ENCODE data around the gene KCTD5.

GRCh38 chr16:2737895-2738418 lies 55.6 kb downstream of the KCTD5 start:
- TF ChIP-seq SP1 (IDR thresholded peaks at IDR 0.05) (no peak), BHLHE40 (IDR thresholded peaks at IDR 0.05; ENCODE audit: borderline replicate concordance) (no peak), PKNOX1 (IDR thresholded peaks at IDR 0.05) (no peak), L3MBTL2 (conservative IDR thresholded peaks at IDR 0.05) (no peak), CTBP1 (IDR thresholded peaks at IDR 0.05; ENCODE audit: borderline replicate concordance) (no peak), FOXA1 (IDR thresholded peaks at IDR 0.05) (no peak), FOXM1 (IDR thresholded peaks at IDR 0.05; ENCODE audit: borderline replicate concordance) (no peak), ZNF384 (IDR thresholded peaks at IDR 0.05) (no peak), TARDBP (IDR thresholded peaks at IDR 0.05) (no peak), HDGF (IDR thresholded peaks at IDR 0.05; ENCODE audit: borderline replicate concordance) (no peak), ELF4 (IDR thresholded peaks at IDR 0.05) (no peak), FOXK2 (IDR thresholded peaks at IDR 0.05) (no peak), ARNT (IDR thresholded peaks at IDR 0.05) (no peak), LEF1 (IDR thresholded peaks at IDR 0.05; ENCODE audit: borderline replicate concordance) (no peak)
